TTC549 (cell line): ENCODE measurements around the gene CCDC186.

Experiments
- FAIRE-seq: peaks from 2 replicates; lab custom pipeline; 2012; peaks lifted over from hg19 to GRCh38; lab: Jason Lieb, UNC

CCDC186 gene

GRCh38 chr10:114173921-114174694 lies at the start of gene CCDC186:
TSS of gene CCDC186 (minus strand) at chr10:114174203. CDS start at chr10:114163268, 10,935 bp downstream.
- no peak for FAIRE-seq

GRCh38 chr10:114223066-114223465 lies 49.1 kb upstream of the CCDC186 start:
- FAIRE-seq: no peak

- FAIRE-seq: no peak
Observed at GRCh38 chr10:114221235-114221634, 47.2 kb upstream of the CCDC186 start.

GRCh38 chr10:114220281-114220680 lies 46.3 kb upstream of the CCDC186 start:
- FAIRE-seq: no peak

- no peak for FAIRE-seq
Observed at GRCh38 chr10:114215033-114215432, 41.0 kb upstream of the CCDC186 start.

DNA sequence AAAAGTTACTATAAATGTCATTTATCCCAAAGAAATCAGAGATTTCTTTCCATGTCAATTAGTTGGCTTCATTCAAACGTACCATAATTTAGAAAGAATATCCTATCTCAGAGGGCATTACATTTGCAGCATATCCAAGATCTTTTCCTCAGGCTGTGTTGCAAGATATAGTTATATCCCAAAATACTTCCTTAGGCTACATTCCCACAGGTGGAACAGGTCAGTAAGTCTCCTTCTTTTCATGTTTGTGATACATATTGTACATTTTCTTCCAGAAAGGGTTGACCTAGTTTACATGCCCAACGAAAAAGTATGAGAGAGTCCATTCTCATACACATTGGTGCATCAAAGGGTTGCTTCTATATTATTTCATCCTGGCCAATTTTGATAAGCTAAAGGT lies 38.1 kb upstream of the CCDC186 start:
- FAIRE-seq: no peak

GRCh38 chr10:114208351-114208750 lies 34.3 kb upstream of the CCDC186 start:
- FAIRE-seq: no peak

DNA sequence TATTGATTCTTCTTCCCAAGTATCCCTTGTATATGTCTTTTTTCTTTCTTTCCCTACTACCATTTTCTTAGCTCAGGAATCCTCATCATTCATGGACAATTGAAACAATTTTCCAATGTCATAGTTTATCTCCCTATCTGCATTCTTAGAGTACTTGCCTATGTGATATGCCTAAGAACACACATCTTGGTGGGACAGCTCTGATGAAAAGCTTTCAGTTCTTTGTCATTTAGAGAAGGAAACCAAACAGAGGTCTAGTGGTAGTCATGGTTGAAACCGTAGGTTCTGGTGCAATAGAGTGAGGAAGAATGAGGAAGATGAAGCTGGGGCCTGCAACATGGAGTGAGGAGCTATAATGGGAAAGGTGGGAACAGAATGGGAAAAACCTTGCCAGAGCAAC lies 33.3 kb upstream of the CCDC186 start:
- FAIRE-seq: no peak

DNA sequence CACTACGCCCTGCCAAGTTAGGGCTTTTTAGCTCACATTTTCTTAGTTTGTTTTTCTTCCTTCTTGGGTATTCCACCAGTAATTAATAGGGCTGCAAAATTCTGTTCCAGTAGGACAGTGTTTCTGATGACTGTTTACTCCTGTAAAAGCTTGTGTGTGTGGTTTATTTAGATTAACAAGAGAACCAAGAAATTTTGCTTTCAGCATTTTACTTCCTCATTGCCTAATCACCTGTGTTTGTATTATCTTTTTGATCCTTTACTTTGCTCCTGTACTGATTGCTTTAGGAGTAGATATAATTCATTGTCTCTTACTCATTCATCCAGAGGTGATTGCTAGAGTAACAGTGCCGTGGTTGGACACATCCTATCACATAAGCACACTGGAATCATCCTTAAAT lies 32.9 kb upstream of the CCDC186 start:
- FAIRE-seq: no peak

DNA sequence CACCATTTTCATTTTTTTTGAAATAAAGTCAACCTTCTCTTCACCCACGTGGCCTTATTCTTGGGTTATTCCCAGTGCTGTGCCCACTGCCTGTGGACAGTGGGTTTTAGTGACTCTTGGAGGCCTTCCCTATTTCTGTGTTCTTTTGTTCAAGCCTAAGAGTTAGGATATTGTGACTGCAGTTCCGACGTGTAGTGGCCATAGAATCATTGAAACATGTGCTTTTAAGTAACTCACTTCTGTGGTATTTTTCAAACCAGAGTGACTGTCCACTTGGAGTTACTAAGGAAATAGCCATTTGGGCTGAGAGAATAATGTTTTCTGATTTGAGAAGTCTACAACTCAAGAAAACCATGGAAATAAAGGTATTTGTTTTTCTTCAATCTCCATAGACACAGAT lies 28.8 kb upstream of the CCDC186 start:
- no peak for FAIRE-seq

- no peak for FAIRE-seq
Observed at GRCh38 chr10:114199239-114199638, 25.2 kb upstream of the CCDC186 start.

DNA sequence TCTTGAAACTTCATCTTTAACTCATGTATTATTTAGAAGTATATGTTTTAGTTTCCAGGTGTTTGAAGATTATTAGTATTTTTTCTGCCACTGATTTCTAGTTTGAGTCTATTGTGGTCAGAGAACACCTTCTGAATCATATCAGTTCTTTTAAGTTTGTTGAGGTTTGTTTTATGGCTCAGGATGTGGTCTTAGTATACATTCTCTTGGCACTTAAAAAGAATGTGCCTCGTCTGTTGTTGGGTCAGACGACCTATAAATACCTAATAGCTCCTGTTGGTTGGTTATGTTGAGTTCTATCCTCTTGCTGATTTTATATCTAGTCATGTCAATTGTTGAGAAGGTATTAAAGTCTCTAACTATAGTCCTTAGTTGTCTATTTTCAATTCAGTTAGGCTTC lies 21.1 kb upstream of the CCDC186 start:
- FAIRE-seq: no peak

DNA sequence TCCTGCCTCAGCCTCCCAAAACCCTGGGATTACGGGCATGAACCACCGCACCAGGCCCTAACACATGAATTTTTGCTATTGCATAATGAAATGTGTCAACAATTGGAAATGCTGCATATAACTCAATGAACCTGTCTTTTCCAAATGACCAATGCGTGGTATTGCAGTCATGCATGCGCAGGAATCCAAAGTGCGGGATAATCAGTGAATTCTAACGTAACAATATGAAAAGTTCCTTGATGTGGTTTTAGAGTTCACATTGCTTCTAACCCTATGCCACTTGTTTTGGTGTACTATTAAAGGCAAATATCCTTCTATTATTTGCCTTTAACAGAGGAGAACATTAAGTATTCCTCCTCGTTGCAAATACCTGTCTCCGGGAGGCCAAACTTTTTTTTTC lies 15.7 kb upstream of the CCDC186 start:
- no peak for FAIRE-seq

DNA sequence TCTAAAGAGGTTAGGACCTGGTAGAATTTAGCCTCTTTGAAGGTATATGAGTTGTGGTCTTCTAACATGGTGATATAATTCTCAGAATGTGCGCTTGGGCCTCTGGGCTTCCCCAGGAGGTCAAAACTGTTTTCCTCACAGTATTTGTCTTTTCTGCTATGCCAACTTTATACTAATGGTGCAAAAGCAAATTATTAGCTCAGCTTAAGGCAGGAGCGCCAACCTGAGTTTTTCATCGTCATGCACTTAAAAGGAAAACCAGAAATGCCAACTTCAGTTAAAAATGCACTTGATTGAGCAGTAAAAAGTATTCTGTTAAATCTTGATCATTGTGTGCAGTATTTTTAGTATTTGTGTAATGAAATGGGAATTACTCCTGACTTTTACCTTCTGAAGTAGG lies 14.9 kb upstream of the CCDC186 start:
- no peak for FAIRE-seq

DNA sequence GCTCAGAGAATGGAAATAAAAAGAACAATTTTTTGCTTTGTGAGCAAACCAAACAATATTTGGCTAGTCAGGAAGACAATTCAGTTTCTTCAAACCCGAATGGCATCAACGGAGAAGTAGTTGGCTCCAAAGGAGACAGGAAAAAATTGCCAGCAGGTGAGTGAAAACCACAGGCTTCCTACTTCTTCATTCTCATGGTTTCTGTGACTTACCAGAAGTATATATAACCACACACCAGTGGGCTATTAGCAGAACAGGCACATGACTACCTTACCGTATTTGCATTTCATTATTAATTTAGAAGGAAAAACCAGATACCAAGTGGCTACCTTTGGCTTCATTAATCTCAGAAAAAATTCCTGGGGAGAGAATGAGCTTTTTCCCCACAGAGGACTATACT lies 14.0 kb upstream of the CCDC186 start:
- FAIRE-seq: no peak

DNA sequence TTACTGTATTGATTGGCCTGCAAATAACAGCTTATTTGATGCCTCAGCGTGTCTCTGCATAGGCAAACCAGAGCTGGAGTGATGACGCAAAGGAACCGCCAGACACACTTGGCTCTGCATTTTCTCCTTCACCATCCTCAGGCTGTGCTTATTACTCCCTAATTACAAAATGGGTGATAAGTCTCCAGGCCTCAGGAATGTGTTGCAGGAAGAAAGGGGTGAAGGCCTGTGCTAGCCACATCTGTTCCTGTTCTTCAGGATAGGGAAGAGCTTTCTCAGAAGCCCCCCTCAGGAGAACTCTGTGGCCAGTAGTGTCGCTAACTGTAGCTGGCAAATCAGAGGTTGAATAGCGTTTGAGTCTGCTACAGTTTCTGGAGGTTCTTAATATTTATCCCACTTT lies 10.3 kb upstream of the CCDC186 start:
- no peak for FAIRE-seq

- no peak for FAIRE-seq
Observed at GRCh38 chr10:114183563-114183962, 9.6 kb upstream of the CCDC186 start.

GRCh38 chr10:114181971-114182370 lies 8.0 kb upstream of the CCDC186 start:
- no peak for FAIRE-seq

DNA sequence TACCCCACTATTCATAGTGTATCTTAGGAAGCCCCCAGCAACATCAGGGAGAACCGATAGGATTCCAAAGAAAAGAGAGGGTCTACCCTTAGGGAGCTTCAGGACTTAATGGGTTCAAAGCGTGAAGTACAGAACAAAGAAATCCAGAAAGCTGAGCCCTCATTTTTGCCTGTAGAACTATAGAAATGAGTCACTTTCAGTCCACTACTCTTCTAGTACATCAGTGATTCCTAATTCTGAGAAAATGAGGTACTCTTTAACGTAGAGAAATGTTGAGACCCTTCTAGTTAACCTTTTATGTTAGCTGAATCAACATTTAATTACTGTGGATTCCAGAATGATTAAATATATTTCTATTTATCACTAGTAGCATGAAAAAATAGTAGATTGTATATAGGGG lies 6.9 kb upstream of the CCDC186 start:
- no peak for FAIRE-seq

DNA sequence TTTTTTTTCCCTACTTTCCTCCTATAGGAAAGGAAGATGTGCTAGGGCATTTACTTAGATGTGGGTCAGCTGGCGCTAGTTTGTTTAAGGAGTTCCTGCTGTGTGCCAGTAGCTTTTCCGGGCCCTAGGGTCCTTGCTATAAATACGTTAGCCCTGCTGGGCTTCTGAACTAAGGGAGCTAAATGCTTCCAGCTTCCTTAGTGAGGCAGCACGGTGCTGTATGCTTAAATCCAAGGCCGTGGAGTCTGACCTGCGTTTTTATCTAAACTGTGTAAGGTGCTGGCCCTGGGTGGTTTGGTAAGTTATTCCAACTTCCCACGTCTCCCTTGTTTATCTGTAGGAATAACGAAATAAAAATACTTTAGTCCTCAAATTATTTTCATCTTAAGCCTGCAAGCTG lies 5.7 kb upstream of the CCDC186 start:
- FAIRE-seq: no peak

- no peak for FAIRE-seq
Observed at GRCh38 chr10:114179148-114179547, 5.1 kb upstream of the CCDC186 start, which contains the start of gene TDRD1. TSS of gene TDRD1 (plus strand) at chr10:114179353. CDS start at chr10:114187832, 8,479 bp downstream.

GRCh38 chr10:114176511-114176910 lies 2.5 kb upstream of the CCDC186 start:
- FAIRE-seq: no peak

- no peak for FAIRE-seq
Observed at GRCh38 chr10:114175667-114176066, 1.7 kb upstream of the CCDC186 start.

GRCh38 chr10:114174695-114175188 lies 739 bp upstream of the CCDC186 start:
- no peak for FAIRE-seq
